ENCODE data around the gene KIF1B. TPM values are rescaled to one million over a fixed set of nuclear protein-coding genes. Genes with fewer than 3 reads are reported as not detected.

Gene KIF1B
- total RNA-seq, 1 experiment from 2014 or later: 57.7 TPM

- H3K79me1 ChIP-seq (ENCODE audit: insufficient read depth, low read depth, low read length, poor library complexity, severe bottlenecking): no peaks in the 10 kb centered on the region
- H3K9me3 ChIP-seq (ENCODE audit: control insufficient read depth, low read depth, low read length): no peaks in the 10 kb centered on the region
- no CpG with 5 or more reads among the region's 2 CpGs for WGBS (ENCODE audit: extremely low coverage, insufficient read length, low lambda C conversion rate)
- H3K9me3 Mint-ChIP-seq: no peaks in the 10 kb centered on the region
- no peak overlapping the region for H4K8ac ChIP-seq (replicated peaks; ENCODE audit: insufficient read length, low read depth, low read length)
- no peak overlapping the region for H3K56ac ChIP-seq (ENCODE audit: insufficient read length, low read depth, low read length)
- H2AK5ac ChIP-seq (ENCODE audit: insufficient read length, low read length): no peak overlapping the region
- no peak overlapping the region for H3K23ac ChIP-seq (ENCODE audit: insufficient read length, low read depth, low read length)
- no peak overlapping the region for H3K18ac ChIP-seq (ENCODE audit: insufficient read length, low read depth, low read length)
- H2BK5ac ChIP-seq (ENCODE audit: insufficient read length, low read length): no peak overlapping the region
- no peak overlapping the region for H3K4ac ChIP-seq (ENCODE audit: low read depth, low read length)
- no peak overlapping the region for H3K4me3 Mint-ChIP-seq
- no peak overlapping the region for H3K27ac Mint-ChIP-seq
- no peak overlapping the region for H2BK12ac ChIP-seq (ENCODE audit: insufficient read length, low read depth, low read length)
- H2BK15ac ChIP-seq (ENCODE audit: low read depth, low read length): no peak overlapping the region
- H3K9ac ChIP-seq (ENCODE audit: extremely low read depth, insufficient read length, low read length): no peak overlapping the region
- H2BK120ac ChIP-seq (ENCODE audit: low read depth, low read length, poor library complexity, severe bottlenecking): no peak overlapping the region
- H3K14ac ChIP-seq (ENCODE audit: insufficient read depth, low read length): no peak overlapping the region
- no peak for DNase-seq
- no peaks in the 10 kb centered on the region for H3K23me2 ChIP-seq (ENCODE audit: insufficient read length, low read depth, low read length, poor library complexity, severe bottlenecking)
- TF ChIP-seq, protein P1, sequence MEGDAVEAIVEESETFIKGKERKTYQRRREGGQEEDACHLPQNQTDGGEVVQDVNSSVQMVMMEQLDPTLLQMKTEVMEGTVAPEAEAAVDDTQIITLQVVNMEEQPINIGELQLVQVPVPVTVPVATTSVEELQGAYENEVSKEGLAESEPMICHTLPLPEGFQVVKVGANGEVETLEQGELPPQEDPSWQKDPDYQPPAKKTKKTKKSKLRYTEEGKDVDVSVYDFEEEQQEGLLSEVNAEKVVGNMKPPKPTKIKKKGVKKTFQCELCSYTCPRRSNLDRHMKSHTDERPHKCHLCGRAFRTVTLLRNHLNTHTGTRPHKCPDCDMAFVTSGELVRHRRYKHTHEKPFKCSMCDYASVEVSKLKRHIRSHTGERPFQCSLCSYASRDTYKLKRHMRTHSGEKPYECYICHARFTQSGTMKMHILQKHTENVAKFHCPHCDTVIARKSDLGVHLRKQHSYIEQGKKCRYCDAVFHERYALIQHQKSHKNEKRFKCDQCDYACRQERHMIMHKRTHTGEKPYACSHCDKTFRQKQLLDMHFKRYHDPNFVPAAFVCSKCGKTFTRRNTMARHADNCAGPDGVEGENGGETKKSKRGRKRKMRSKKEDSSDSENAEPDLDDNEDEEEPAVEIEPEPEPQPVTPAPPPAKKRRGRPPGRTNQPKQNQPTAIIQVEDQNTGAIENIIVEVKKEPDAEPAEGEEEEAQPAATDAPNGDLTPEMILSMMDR (conservative IDR thresholded peaks at IDR 0.05): no peak
- H3K36me3 Mint-ChIP-seq (ENCODE audit: insufficient read depth in 1 of 3, low read depth in 3 of 3): peaks cover 78 to 96% (median 89%) of the 10 kb centered on the region in 3 experiments
- H3K27ac ChIP-seq (ENCODE audit: insufficient read length, low read depth, low read length): no peak overlapping the region
- no peaks in the 10 kb centered on the region for H4K20me1 ChIP-seq (ENCODE audit: control insufficient read depth, insufficient read depth, insufficient read length)
- no peaks in the 10 kb centered on the region for H3K4me1 ChIP-seq (ENCODE audit: insufficient read depth, low read length)
- H2AFZ ChIP-seq (ENCODE audit: low read length): no peak overlapping the region
- no peak overlapping the region for H4K5ac ChIP-seq (ENCODE audit: insufficient read length, low read depth, low read length)
- H3K27me3 Mint-ChIP-seq (ENCODE audit: low read depth): no peaks in the 10 kb centered on the region; the same call in 1 of the 2 replicates
- H3T11ph ChIP-seq (ENCODE audit: low read length): no peak overlapping the region
- H3K79me2 ChIP-seq (ENCODE audit: insufficient read depth, low read length): no peaks in the 10 kb centered on the region
- no peak overlapping the region for H3K4me2 ChIP-seq (ENCODE audit: insufficient read depth, insufficient read length, low read length)
- H4K91ac ChIP-seq (ENCODE audit: insufficient read length, low read depth, low read length): no peak overlapping the region
- no peaks in the 10 kb centered on the region for H3K27me3 ChIP-seq (ENCODE audit: insufficient read depth, low read length)
- no peak overlapping the region for H2BK20ac ChIP-seq (ENCODE audit: low read depth, low read length, poor library complexity, severe bottlenecking)
- no peaks in the 10 kb centered on the region for H3K4me1 Mint-ChIP-seq
These were observed 196.8 kb downstream of the KIF1B start for GRCh38 chr1:10407201-10407600.
